ENCODE data around the gene CAMK2B. TPM values are rescaled to one million over a fixed set of nuclear protein-coding genes. Genes with fewer than 3 reads are reported as not detected.
A peak's percentile ranks its signal among the peaks of the same experiment; 100 is the strongest.

The CAMK2B gene
- total RNA-seq, 1 donor from 2014 or later: 0.17 TPM

DNA sequence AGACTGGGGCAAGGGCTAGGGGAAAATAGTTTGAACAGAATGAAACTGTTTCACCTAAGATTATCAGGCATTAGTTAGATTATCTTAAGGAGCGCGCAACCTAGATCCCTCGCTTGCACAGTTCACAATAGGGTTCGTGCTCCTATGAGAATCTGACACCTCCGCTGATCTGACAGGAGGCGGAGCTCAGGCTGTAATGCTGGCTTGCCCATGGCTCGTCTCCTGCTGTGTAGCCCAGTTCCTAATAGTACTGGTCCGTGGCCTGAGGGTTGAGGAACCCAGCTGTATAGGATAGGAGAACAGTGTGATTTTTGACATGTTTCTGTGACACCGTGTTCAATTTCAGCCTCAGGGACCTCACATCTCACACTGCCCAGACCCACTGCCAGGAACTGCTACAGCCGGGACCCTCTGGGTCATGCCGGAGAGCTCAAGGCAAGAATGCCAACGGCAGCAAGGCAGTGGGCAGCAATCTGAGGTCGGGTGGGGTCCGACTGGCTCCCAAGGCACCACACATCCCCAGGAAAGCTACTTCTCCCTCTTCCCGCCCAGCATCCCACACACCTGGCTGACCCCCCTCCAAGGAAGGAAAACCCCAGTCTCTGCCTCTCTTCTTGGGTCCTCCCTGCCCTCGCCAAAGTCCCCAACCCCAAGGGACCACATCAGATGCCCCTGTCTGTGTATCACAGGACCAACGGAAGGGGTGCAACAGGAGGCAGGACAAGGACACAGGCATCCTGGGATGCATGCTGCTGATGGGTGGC lies 31.7 kb downstream of the CAMK2B start:
- DNase-seq (peak; percentile 47), ATAC-seq (no peak)
- TF ChIP-seq, protein P1, sequence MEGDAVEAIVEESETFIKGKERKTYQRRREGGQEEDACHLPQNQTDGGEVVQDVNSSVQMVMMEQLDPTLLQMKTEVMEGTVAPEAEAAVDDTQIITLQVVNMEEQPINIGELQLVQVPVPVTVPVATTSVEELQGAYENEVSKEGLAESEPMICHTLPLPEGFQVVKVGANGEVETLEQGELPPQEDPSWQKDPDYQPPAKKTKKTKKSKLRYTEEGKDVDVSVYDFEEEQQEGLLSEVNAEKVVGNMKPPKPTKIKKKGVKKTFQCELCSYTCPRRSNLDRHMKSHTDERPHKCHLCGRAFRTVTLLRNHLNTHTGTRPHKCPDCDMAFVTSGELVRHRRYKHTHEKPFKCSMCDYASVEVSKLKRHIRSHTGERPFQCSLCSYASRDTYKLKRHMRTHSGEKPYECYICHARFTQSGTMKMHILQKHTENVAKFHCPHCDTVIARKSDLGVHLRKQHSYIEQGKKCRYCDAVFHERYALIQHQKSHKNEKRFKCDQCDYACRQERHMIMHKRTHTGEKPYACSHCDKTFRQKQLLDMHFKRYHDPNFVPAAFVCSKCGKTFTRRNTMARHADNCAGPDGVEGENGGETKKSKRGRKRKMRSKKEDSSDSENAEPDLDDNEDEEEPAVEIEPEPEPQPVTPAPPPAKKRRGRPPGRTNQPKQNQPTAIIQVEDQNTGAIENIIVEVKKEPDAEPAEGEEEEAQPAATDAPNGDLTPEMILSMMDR (IDR thresholded peaks at IDR 0.05): no peak

DNA sequence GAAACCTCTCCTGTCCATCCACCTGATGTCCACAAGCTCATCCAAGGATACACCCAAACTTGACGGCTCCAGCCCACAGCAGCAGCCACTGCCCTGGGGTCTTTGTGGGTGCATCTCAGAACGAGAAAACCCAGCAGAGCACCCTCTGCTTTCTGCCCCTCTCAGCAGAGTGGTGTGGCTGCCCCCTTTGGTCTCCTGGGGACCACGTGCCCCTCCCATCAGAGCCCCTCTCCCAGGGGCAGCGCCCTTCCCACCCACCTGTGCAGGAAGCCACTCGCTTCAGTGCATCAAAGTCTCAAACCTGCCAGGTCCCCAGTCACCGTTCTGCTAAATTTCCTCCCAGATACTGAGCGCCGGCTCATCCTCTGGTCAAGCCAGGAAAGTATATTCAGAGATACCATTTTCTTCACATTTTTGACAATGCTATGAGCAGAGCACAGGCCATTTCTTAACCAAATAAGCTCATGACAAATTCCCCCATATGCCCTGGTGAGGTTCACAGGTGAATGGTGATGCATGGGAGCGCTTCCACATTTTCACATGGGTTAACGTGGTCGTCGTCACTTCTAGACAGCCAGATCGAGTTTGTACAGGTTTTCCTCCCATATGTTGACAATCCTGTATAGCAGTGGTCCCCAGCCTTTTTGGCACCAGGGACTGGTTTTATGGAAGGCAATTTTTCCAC lies 32.4 kb downstream of the CAMK2B start:
- DNase-seq: peak; percentile 44
- peaks cover 37% of the 10 kb centered on the region for H3K27me3 ChIP-seq
- H3K4me1 ChIP-seq: peaks cover 10% of the 10 kb centered on the region
- ATAC-seq: no peak
- no peaks in the 10 kb centered on the region for H3K9me3 ChIP-seq
- no peak overlapping the region for H3K27ac ChIP-seq
- intact Hi-C loops (cut with DNase I): no loop called here
- H3K36me3 ChIP-seq: no peaks in the 10 kb centered on the region
- TF ChIP-seq, protein P1 (IDR thresholded peaks at IDR 0.05): no peak
- H3K4me3 ChIP-seq: no peak overlapping the region

More for the DNA sequence above, 31.7 kb downstream of the CAMK2B start:
- no peak overlapping the region for H3K27ac ChIP-seq
- no peaks in the 10 kb centered on the region for H3K9me3 ChIP-seq
- H3K27me3 ChIP-seq: peaks cover 37% of the 10 kb centered on the region
- H3K36me3 ChIP-seq: no peaks in the 10 kb centered on the region
- intact Hi-C loops (cut with DNase I): no loop called here
- H3K4me3 ChIP-seq: no peak overlapping the region
- peaks cover 10% of the 10 kb centered on the region for H3K4me1 ChIP-seq

DNA sequence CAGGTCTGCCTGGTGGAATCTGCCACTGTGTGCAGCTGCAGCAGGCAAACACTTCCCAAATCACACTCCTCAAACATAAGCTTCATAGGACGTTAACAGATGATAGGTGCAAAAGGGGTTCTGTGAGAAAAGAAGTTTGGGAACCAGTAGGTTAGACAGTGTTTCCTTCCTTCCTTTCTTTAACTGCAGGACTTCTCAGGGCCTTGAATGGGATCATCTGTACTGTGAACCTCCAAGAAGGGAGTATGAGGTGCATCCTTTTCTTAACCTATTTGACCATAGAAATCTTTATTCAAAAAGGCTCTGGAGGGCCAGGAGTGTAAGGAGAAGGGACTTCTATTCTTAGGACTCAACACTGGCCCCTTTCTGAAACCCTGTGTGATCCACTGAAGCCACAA lies 33.0 kb downstream of the CAMK2B start:
- peaks cover 10% of the 10 kb centered on the region for H3K4me1 ChIP-seq
- DNase-seq: no peak
- no peaks in the 10 kb centered on the region for H3K9me3 ChIP-seq
- H3K27me3 ChIP-seq: peaks cover 37% of the 10 kb centered on the region
- no peak overlapping the region for H3K27ac ChIP-seq
- H3K4me3 ChIP-seq: no peak overlapping the region
- intact Hi-C loops (cut with DNase I): no loop called here
- ATAC-seq: no peak
- TF ChIP-seq, protein P1 (IDR thresholded peaks at IDR 0.05): no peak
- no peaks in the 10 kb centered on the region for H3K36me3 ChIP-seq

GRCh38 chr7:44291733-44292419 lies 33.5 kb downstream of the CAMK2B start:
- DNase-seq (no peak), ATAC-seq (no peak)
- no peaks in the 10 kb centered on the region for H3K9me3 ChIP-seq
- no peak overlapping the region for H3K4me3 ChIP-seq
- H3K27me3 ChIP-seq: peaks cover 33% of the 10 kb centered on the region
- intact Hi-C loops (cut with DNase I): no loop called here
- TF ChIP-seq, protein P1 (IDR thresholded peaks at IDR 0.05): no peak
- H3K36me3 ChIP-seq: no peaks in the 10 kb centered on the region
- no peak overlapping the region for H3K27ac ChIP-seq
- H3K4me1 ChIP-seq: peaks cover 10% of the 10 kb centered on the region

GRCh38 chr7:44291066-44291732 lies 34.2 kb downstream of the CAMK2B start:
- Histone ChIP-seq H3K27me3 (peaks cover 28% of the 10 kb centered on the region), H3K9me3 (no peaks in the 10 kb centered on the region), H3K27ac (no peak overlapping the region), H3K4me3 (no peak overlapping the region), H3K36me3 (no peaks in the 10 kb centered on the region), H3K4me1 (peaks cover 10% of the 10 kb centered on the region)
- TF ChIP-seq, protein P1 (IDR thresholded peaks at IDR 0.05): no peak
- intact Hi-C loops (cut with DNase I): no loop called here
- ATAC-seq (peak; percentile 68), DNase-seq (peak; percentile 80)
